Panc1 (cell line): ENCODE data around the gene MAP2K7. TPM values are rescaled to one million over a fixed set of nuclear protein-coding genes. Genes with fewer than 3 reads are reported as not detected.

Experiments
- ATAC-seq: fragments of 200-7000 bp; cut with Tn5 transposase; 2 replicates; pipeline ENCODE4 v1.9.1; 2020; ENCODE audit warnings: mild to moderate bottlenecking, moderate library complexity
- BruUV-seq: library from RNA; stranded (reverse); fragments of 400-500 nt; replicated peaks from 2 replicates; lab custom pipeline; 2021; lab: Mats Ljungman, UMichigan
- CTCF ChIA-PET: fragments of 300-600 bp; sonication (Branson Sonifier 250); formaldehyde crosslinking; loops from one replicate; lab custom pipeline; 2022; ENCODE audit warnings: antibody characterized with exemption; lab: Charles Lee
- POLR2A ChIA-PET: fragments of 300-600 bp; sonication (Branson Sonifier 250); formaldehyde crosslinking; loops from one replicate; lab custom pipeline; 2022; ENCODE audit warnings: antibody characterized with exemption; lab: Charles Lee
- DNase-seq: peaks from one replicate; pipeline ENCODE4 v3.0.0-alpha.2; 2010; ENCODE audit warnings: low read depth, low spot score
- H3K27ac ChIP-seq: 2 replicates; pipeline ENCODE4 v1.5.1; 2011; ENCODE audit warnings: mild to moderate bottlenecking, low read length, inconsistent platforms
- H3K27me3 ChIP-seq: fragments of 200-500 bp; sonication (Bioruptor generic); 2 replicates; pipeline ENCODE4 v1.6.0; 2014; ENCODE audit warnings: low read length, inconsistent platforms; ENCODE audit not compliant: control insufficient read depth, insufficient read depth
- H3K36me3 ChIP-seq: fragments of 200-500 bp; sonication (Bioruptor generic); 2 replicates; pipeline ENCODE4 v1.5.1; 2014; ENCODE audit warnings: inconsistent platforms, mild to moderate bottlenecking, low read length, moderate library complexity; ENCODE audit not compliant: control insufficient read depth, insufficient read depth
- H3K4me1 ChIP-seq: 2 replicates; pipeline ENCODE4 v1.5.1; 2011; ENCODE audit warnings: inconsistent platforms, mild to moderate bottlenecking, low read length, moderate library complexity; ENCODE audit not compliant: control insufficient read depth, insufficient read depth
- H3K4me3 ChIP-seq, 2 experiments: 2 replicates each; pipeline ENCODE4 v1.5.1; 2011 to 2012; ENCODE audit warnings: low read depth in 2 of 2, low read length in 2 of 2, mild to moderate bottlenecking in 2 of 2, inconsistent platforms in 1 of 2, moderate library complexity in 1 of 2
- H3K9me3 ChIP-seq: fragments of 200-500 bp; sonication (Bioruptor generic); 2 replicates; pipeline ENCODE4 v1.5.1; 2014; ENCODE audit warnings: low read depth, mild to moderate bottlenecking, inconsistent platforms, low read length, moderate library complexity; ENCODE audit not compliant: control insufficient read depth, insufficient read depth
- POLR2AphosphoS5 ChIP-seq: IDR thresholded peaks from 2 replicates; pipeline ENCODE4 v1.6.1; 2012; ENCODE audit warnings: mild to moderate bottlenecking, low read depth, low read length, moderate library complexity
- SIN3A ChIP-seq: IDR thresholded peaks from 2 replicates; pipeline ENCODE4 v1.6.1; 2012; ENCODE audit warnings: low read depth, mild to moderate bottlenecking, low read length, moderate library complexity, borderline replicate concordance; ENCODE audit not compliant: insufficient read depth
- TCF7L2 ChIP-seq: IDR thresholded peaks from 2 replicates; pipeline ENCODE4 v1.6.1; 2011; ENCODE audit warnings: mild to moderate bottlenecking, low read depth, low read length, inconsistent platforms
- in situ Hi-C: cut with HindIII; loops from 2 replicates; pipeline ENCODE4 v1.10.0; 2016; ENCODE audit warnings: low sequenced_read_pairs, low pct_unique_long_range_greater_than_20kb
- intact Hi-C: fragments of 100-400 bp; cut with micrococcal nuclease; formaldehyde crosslinking; loops from one replicate; pipeline ENCODE4 v1.10.0; 2022; ENCODE audit not compliant: unreplicated experiment
- total RNA-seq: library from RNA; stranded (reverse); gene quantifications from one replicate; pipeline ENCODE4 v1.2.1, GENCODE V29; 2021; ENCODE audit not compliant: unreplicated experiment
- TF ChIP-seq, protein P1 (sequence below): fragments of 450-650 bp; IDR thresholded peaks from 2 replicates; pipeline ENCODE4 v1.5.1; 2017; ENCODE audit warnings: mild to moderate bottlenecking
- TF ChIP-seq, protein P2 (sequence below), 2 experiments: IDR thresholded peaks; 2 replicates each; pipeline ENCODE4 v1.6.1; 2011 to 2012; ENCODE audit warnings: low read depth in 2 of 2, control low read depth in 1 of 2, low read length in 1 of 2, mild to moderate bottlenecking in 1 of 2, moderate library complexity in 1 of 2; ENCODE audit not compliant: insufficient read depth in 1 of 2

The MAP2K7 gene
- total RNA-seq, 1 experiment from 2014 or later: 32.9 TPM

GRCh38 chr19:7864690-7865074, 39.0 kb upstream of the MAP2K7 start:
- no peak for TF ChIP-seq POLR2AphosphoS5
- no peak for TF ChIP-seq TCF7L2
- TF ChIP-seq, protein P1, sequence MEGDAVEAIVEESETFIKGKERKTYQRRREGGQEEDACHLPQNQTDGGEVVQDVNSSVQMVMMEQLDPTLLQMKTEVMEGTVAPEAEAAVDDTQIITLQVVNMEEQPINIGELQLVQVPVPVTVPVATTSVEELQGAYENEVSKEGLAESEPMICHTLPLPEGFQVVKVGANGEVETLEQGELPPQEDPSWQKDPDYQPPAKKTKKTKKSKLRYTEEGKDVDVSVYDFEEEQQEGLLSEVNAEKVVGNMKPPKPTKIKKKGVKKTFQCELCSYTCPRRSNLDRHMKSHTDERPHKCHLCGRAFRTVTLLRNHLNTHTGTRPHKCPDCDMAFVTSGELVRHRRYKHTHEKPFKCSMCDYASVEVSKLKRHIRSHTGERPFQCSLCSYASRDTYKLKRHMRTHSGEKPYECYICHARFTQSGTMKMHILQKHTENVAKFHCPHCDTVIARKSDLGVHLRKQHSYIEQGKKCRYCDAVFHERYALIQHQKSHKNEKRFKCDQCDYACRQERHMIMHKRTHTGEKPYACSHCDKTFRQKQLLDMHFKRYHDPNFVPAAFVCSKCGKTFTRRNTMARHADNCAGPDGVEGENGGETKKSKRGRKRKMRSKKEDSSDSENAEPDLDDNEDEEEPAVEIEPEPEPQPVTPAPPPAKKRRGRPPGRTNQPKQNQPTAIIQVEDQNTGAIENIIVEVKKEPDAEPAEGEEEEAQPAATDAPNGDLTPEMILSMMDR: no peak
- TF ChIP-seq, protein P2, sequence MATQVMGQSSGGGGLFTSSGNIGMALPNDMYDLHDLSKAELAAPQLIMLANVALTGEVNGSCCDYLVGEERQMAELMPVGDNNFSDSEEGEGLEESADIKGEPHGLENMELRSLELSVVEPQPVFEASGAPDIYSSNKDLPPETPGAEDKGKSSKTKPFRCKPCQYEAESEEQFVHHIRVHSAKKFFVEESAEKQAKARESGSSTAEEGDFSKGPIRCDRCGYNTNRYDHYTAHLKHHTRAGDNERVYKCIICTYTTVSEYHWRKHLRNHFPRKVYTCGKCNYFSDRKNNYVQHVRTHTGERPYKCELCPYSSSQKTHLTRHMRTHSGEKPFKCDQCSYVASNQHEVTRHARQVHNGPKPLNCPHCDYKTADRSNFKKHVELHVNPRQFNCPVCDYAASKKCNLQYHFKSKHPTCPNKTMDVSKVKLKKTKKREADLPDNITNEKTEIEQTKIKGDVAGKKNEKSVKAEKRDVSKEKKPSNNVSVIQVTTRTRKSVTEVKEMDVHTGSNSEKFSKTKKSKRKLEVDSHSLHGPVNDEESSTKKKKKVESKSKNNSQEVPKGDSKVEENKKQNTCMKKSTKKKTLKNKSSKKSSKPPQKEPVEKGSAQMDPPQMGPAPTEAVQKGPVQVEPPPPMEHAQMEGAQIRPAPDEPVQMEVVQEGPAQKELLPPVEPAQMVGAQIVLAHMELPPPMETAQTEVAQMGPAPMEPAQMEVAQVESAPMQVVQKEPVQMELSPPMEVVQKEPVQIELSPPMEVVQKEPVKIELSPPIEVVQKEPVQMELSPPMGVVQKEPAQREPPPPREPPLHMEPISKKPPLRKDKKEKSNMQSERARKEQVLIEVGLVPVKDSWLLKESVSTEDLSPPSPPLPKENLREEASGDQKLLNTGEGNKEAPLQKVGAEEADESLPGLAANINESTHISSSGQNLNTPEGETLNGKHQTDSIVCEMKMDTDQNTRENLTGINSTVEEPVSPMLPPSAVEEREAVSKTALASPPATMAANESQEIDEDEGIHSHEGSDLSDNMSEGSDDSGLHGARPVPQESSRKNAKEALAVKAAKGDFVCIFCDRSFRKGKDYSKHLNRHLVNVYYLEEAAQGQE (IDR thresholded peaks at IDR 0.05; ENCODE audit: insufficient read depth in 1 of 2, low read depth in 2 of 2, low read length in 1 of 2): no peak
- TF ChIP-seq SIN3A: no peak
- Histone ChIP-seq H3K27me3 (no peaks in the 10 kb centered on the region), H3K9me3 (no peaks in the 10 kb centered on the region), H3K36me3 (no peaks in the 10 kb centered on the region), H3K4me3 (no peak overlapping the region), H3K27ac (no peak overlapping the region), H3K4me1 (no peaks in the 10 kb centered on the region)
- ATAC-seq (no peak), DNase-seq (no peak)
- BruUV-seq: no TSS peak
- ChIA-PET POLR2A (no interaction called here), CTCF (no interaction called here)
- intact Hi-C loops (no loop called here), in situ Hi-C loops (no loop called here)

GRCh38 chr19:7865262-7865911, 38.3 kb upstream of the MAP2K7 start:
- ATAC-seq: no peak
- H3K4me1 ChIP-seq: no peaks in the 10 kb centered on the region
- no peak overlapping the region for H3K4me3 ChIP-seq
- no peak overlapping the region for H3K27ac ChIP-seq
- CTCF ChIA-PET: no interaction called here
- TF ChIP-seq TCF7L2: no peak
- no peak for TF ChIP-seq POLR2AphosphoS5
- no peak for TF ChIP-seq SIN3A
- TF ChIP-seq, protein P2 (IDR thresholded peaks at IDR 0.05; ENCODE audit: insufficient read depth in 1 of 2, low read depth in 2 of 2, low read length in 1 of 2): no peak
- TF ChIP-seq, protein P1: no peak
- H3K9me3 ChIP-seq: no peaks in the 10 kb centered on the region
- in situ Hi-C loops: no loop called here
- POLR2A ChIA-PET: no interaction called here
- DNase-seq: no peak
- intact Hi-C loops: no loop called here
- H3K27me3 ChIP-seq: no peaks in the 10 kb centered on the region
- H3K36me3 ChIP-seq: no peaks in the 10 kb centered on the region
- BruUV-seq: no TSS peak
